IPS-18c (cell line): ENCODE results near the gene FOXP3.

Experiments used
- H3K4me3 ChIP-seq: 2 replicates; pipeline ENCODE4 v1.7.0; 2013; ENCODE audit warnings: low read depth, mild to moderate bottlenecking, low read length, moderate library complexity; ENCODE audit not compliant: insufficient read depth
- H3K9me3 ChIP-seq: one replicate; pipeline ENCODE4 v1.6.1; 2013; ENCODE audit warnings: mild to moderate bottlenecking, low read length, moderate library complexity; ENCODE audit not compliant: control insufficient read depth, insufficient read depth

Gene FOXP3

GRCh38 chrX:49237060-49237459, 27.4 kb downstream of the FOXP3 start:
- Histone ChIP-seq H3K9me3 (peaks cover 8% of the 10 kb centered on the region), H3K4me3 (no peak overlapping the region)

GRCh38 chrX:49233887-49234555, 30.5 kb downstream of the FOXP3 start:
- no peak overlapping the region for H3K4me3 ChIP-seq
- peaks cover 5% of the 10 kb centered on the region for H3K9me3 ChIP-seq

- Histone ChIP-seq H3K9me3 (peaks cover 5% of the 10 kb centered on the region), H3K4me3 (no peak within 1 kb of the TSS)
These were observed 31.3 kb downstream of the FOXP3 start, which contains the start of gene CACNA1F for GRCh38 chrX:49233176-49233575. CACNA1F (minus strand) TSS chrX:49233340; CDS start chrX:49233309, 31 bp downstream.

- H3K9me3 ChIP-seq: peaks cover 5% of the 10 kb centered on the region
- no peak overlapping the region for H3K4me3 ChIP-seq
These were observed 32.0 kb downstream of the FOXP3 start for GRCh38 chrX:49232525-49232924.

GRCh38 chrX:49231333-49232000, 33.0 kb downstream of the FOXP3 start:
- Histone ChIP-seq H3K9me3 (peaks cover 5% of the 10 kb centered on the region), H3K4me3 (no peak overlapping the region)

GRCh38 chrX:49230500-49231232, 33.8 kb downstream of the FOXP3 start:
- H3K9me3 ChIP-seq: peaks cover 5% of the 10 kb centered on the region
- peak overlapping the region; percentile 51 for H3K4me3 ChIP-seq

- peaks cover 6% of the 10 kb centered on the region for H3K9me3 ChIP-seq
- no peak overlapping the region for H3K4me3 ChIP-seq
These were observed 36.3 kb downstream of the FOXP3 start for GRCh38 chrX:49228185-49228584.

GRCh38 chrX:49227726-49228125, 36.8 kb downstream of the FOXP3 start:
- H3K9me3 ChIP-seq: peaks cover 3% of the 10 kb centered on the region
- H3K4me3 ChIP-seq: no peak overlapping the region

GRCh38 chrX:49226946-49227345, 37.6 kb downstream of the FOXP3 start:
- no peak overlapping the region for H3K4me3 ChIP-seq
- H3K9me3 ChIP-seq: peaks cover 7% of the 10 kb centered on the region

GRCh38 chrX:49225858-49226257, 38.7 kb downstream of the FOXP3 start:
- H3K4me3 ChIP-seq: no peak overlapping the region
- H3K9me3 ChIP-seq: peaks cover 7% of the 10 kb centered on the region

- H3K9me3 ChIP-seq: peaks cover 9% of the 10 kb centered on the region
These were observed 42.6 kb downstream of the FOXP3 start for GRCh38 chrX:49221868-49222267.

GRCh38 chrX:49220100-49220499, 44.4 kb downstream of the FOXP3 start:
- Histone ChIP-seq H3K9me3 (peaks cover 9% of the 10 kb centered on the region), H3K4me3 (no peak overlapping the region)

More at GRCh38 chrX:49221868-49222267, 42.6 kb downstream of the FOXP3 start:
- H3K4me3 ChIP-seq: no peak overlapping the region

GRCh38 chrX:49214996-49215526, 49.4 kb downstream of the FOXP3 start:
- H3K9me3 ChIP-seq: peaks cover 15% of the 10 kb centered on the region

GRCh38 chrX:49214416-49214815, 50.1 kb downstream of the FOXP3 start:
- no peak overlapping the region for H3K4me3 ChIP-seq
- peaks cover 15% of the 10 kb centered on the region for H3K9me3 ChIP-seq

More at GRCh38 chrX:49214996-49215526, 49.4 kb downstream of the FOXP3 start:
- no peak overlapping the region for H3K4me3 ChIP-seq

- Histone ChIP-seq H3K9me3 (peaks cover 12% of the 10 kb centered on the region), H3K4me3 (no peak overlapping the region)
These were observed 51.6 kb downstream of the FOXP3 start for GRCh38 chrX:49212861-49213260.

- H3K9me3 ChIP-seq: peaks cover 12% of the 10 kb centered on the region
These were observed 52.3 kb downstream of the FOXP3 start for GRCh38 chrX:49212209-49212608.

GRCh38 chrX:49211074-49211473, 53.4 kb downstream of the FOXP3 start:
- Histone ChIP-seq H3K9me3 (peaks cover 15% of the 10 kb centered on the region), H3K4me3 (no peak overlapping the region)

More at GRCh38 chrX:49212209-49212608, 52.3 kb downstream of the FOXP3 start:
- no peak overlapping the region for H3K4me3 ChIP-seq
